K562 (cell line): ENCODE measurements around the gene BTBD1. TPM values are rescaled to one million over a fixed set of nuclear protein-coding genes. Genes with fewer than 3 reads are reported as not detected.

Experiments
- ATAC-seq: fragments of 200-7000 bp; cut with Tn5 transposase; 3 replicates; pipeline ENCODE4 v1.9.1; 2020; ENCODE audit warnings: moderate library complexity
- BruUV-seq: library from RNA; stranded (reverse); fragments of 400-500 nt; replicated peaks from 2 replicates; lab custom pipeline; 2021; lab: Mats Ljungman, UMichigan
- CTCF ChIA-PET: fragments of 300-600 bp; formaldehyde crosslinking; extraction: SDS; loops from one replicate; lab custom pipeline; 2021; ENCODE audit warnings: low intra/inter-chr PET ratio; lab: Yijun Ruan, JAX
- POLR2A ChIA-PET: fragments of 300-600, 350-650 bp; sonication (Branson Sonifier 250); formaldehyde crosslinking; extraction: SDS; loops from one replicate; lab custom pipeline; 2021; ENCODE audit warnings: antibody characterized with exemption, inconsistent platforms; lab: Yijun Ruan, JAX
- DNase-seq, 4 experiments: peaks; one replicate each; pipeline versions ENCODE4 v3.0.0 to v3.0.0-alpha.2; 2011 to 2018; ENCODE audit warnings: low spot score in 3 of 4, mixed read lengths in 3 of 4; ENCODE audit errors: extremely low read depth in 1 of 4
- FAIRE-seq: peaks from 2 replicates; lab custom pipeline; 2011; peaks lifted over from hg19 to GRCh38; lab: Jason Lieb, UNC
- H2AFZ ChIP-seq: 2 replicates; pipeline ENCODE4 v1.6.0; 2011; ENCODE audit warnings: low read depth, low read length, control low read depth, inconsistent platforms
- H3K27ac ChIP-seq: fragments of 200-600 bp; 3 replicates; pipeline ENCODE4 v1.8.0; 2011; ENCODE audit warnings: low read depth, mild to moderate bottlenecking, control low read depth, inconsistent platforms, low read length, moderate library complexity, mixed read lengths; ENCODE audit errors: extremely low read depth
- H3K27me3 ChIP-seq, 2 experiments: fragments of 300-600 bp in 1 of 2; 2 replicates in 1 of 2; 3 replicates in 1 of 2; pipeline versions ENCODE4 v1.6.0 to v1.8.0; 2011; ENCODE audit warnings: inconsistent platforms in 2 of 2, low read length in 2 of 2, mild to moderate bottlenecking in 1 of 2, mixed read lengths in 1 of 2, moderate library complexity in 1 of 2; ENCODE audit not compliant: control insufficient read depth in 2 of 2, insufficient read depth in 2 of 2
- H3K36me3 ChIP-seq: fragments of 300-600 bp; 3 replicates; pipeline ENCODE4 v1.8.0; 2011; ENCODE audit warnings: mild to moderate bottlenecking, low read length, inconsistent platforms; ENCODE audit not compliant: control insufficient read depth, insufficient read depth
- H3K4me1 ChIP-seq, 2 experiments: fragments of 200-600 bp in 1 of 2; replicated peaks in 1 of 2; 2 replicates in 1 of 2; 3 replicates in 1 of 2; pipeline versions ENCODE4 v1.5.1 to v1.8.0; 2011; ENCODE audit warnings: inconsistent platforms in 2 of 2, low read length in 2 of 2, mild to moderate bottlenecking in 1 of 2, mixed read lengths in 1 of 2, moderate library complexity in 1 of 2; ENCODE audit not compliant: control insufficient read depth in 2 of 2, insufficient read depth in 2 of 2
- H3K4me2 ChIP-seq: 2 replicates; pipeline ENCODE4 v1.6.1; 2011; ENCODE audit warnings: low read length, control low read depth, inconsistent platforms, mixed read lengths; ENCODE audit not compliant: insufficient read depth
- H3K4me3 ChIP-seq: fragments of 200-600 bp; sonication (generic), shearing (Covaris generic); 2 replicates; pipeline ENCODE4 v1.5.1; 2016; ENCODE audit warnings: control low read depth, inconsistent platforms
- H3K79me2 ChIP-seq: fragments of 200-600 bp; 3 replicates; pipeline ENCODE4 v1.8.0; 2011; ENCODE audit warnings: low read length, inconsistent platforms; ENCODE audit not compliant: control insufficient read depth, insufficient read depth
- H3K9ac ChIP-seq, 2 experiments: 2 replicates each; pipeline versions ENCODE4 v1.6.0 to v1.6.1; 2011; ENCODE audit warnings: low read depth in 2 of 2, low read length in 2 of 2, control low read depth in 1 of 2, inconsistent platforms in 1 of 2, mild to moderate bottlenecking in 1 of 2, mixed read lengths in 1 of 2; ENCODE audit not compliant: insufficient read depth in 1 of 2
- H3K9me1 ChIP-seq: one replicate; pipeline ENCODE4 v1.6.0; 2011; ENCODE audit warnings: inconsistent platforms, mild to moderate bottlenecking, low read length, moderate library complexity; ENCODE audit not compliant: control insufficient read depth, insufficient read depth
- H3K9me3 ChIP-seq: replicated peaks from 2 replicates; pipeline ENCODE4 v1.5.1; 2011; ENCODE audit warnings: low read depth, low read length, inconsistent platforms; ENCODE audit not compliant: control insufficient read depth, insufficient read depth
- H4K20me1 ChIP-seq: replicated peaks from 2 replicates; pipeline ENCODE4 v1.6.1; 2011; ENCODE audit warnings: low read length, inconsistent platforms, mixed read lengths; ENCODE audit not compliant: control insufficient read depth, insufficient read depth
- GTF2F1 ChIP-seq: IDR thresholded peaks from 2 replicates; pipeline ENCODE4 v1.6.1; 2011; ENCODE audit warnings: low read depth, low read length, improper control_type of control experiment
- HDGF ChIP-seq: fragments of 450-650 bp; IDR thresholded peaks from 2 replicates; pipeline ENCODE4 v1.6.1; 2016
- HNRNPUL1 ChIP-seq: fragments of 200-400 bp; formaldehyde crosslinking; IDR thresholded peaks from 2 replicates; pipeline ENCODE4 v1.6.1; 2017; ENCODE audit warnings: low read length
- JUN ChIP-seq, 2 experiments: sonication (generic) in 1 of 2; formaldehyde crosslinking in 1 of 2; IDR thresholded peaks; 2 replicates each; pipeline versions ENCODE4 v1.6.1 to v1.8.0; 2012 to 2022; ENCODE audit warnings: borderline replicate concordance in 2 of 2, mild to moderate bottlenecking in 2 of 2, improper control_type of control experiment in 1 of 2, low read depth in 1 of 2, low read length in 1 of 2, missing genetic modification reagents in 1 of 2
- NCOA6 ChIP-seq: fragments of 450-650 bp; IDR thresholded peaks from 2 replicates; pipeline ENCODE4 v1.6.1; 2017; ENCODE audit warnings: mild to moderate bottlenecking
- NR2F6 ChIP-seq: fragments of 450-650 bp; formaldehyde crosslinking; IDR thresholded peaks from 2 replicates; pipeline ENCODE4 v1.4.0; 2020; ENCODE audit warnings: mild to moderate bottlenecking
- PML ChIP-seq: IDR thresholded peaks from 2 replicates; pipeline ENCODE4 v1.6.1; 2012; ENCODE audit warnings: low read length, inconsistent platforms
- POU5F1 ChIP-seq: fragments of 150-350 bp; IDR thresholded peaks from 2 replicates; pipeline ENCODE4 v1.6.1; 2014; ENCODE audit warnings: borderline replicate concordance, low read length, low read depth, mild to moderate bottlenecking; ENCODE audit not compliant: partially characterized antibody
- SNIP1 ChIP-seq: fragments of 450-650 bp; IDR thresholded peaks from 2 replicates; pipeline ENCODE4 v1.7.1; 2017; ENCODE audit warnings: low read depth, mild to moderate bottlenecking
- ZNF134 ChIP-seq: fragments of 250-450 bp; sonication (Bioruptor Pico); conservative IDR thresholded peaks from 2 replicates; pipeline ENCODE4 v1.4.0; 2020
- ZNF174 ChIP-seq: fragments of 250-450 bp; sonication (Bioruptor Pico); IDR thresholded peaks from 2 replicates; pipeline ENCODE4 v1.4.0; 2020; ENCODE audit warnings: mild to moderate bottlenecking
- ZNF217 ChIP-seq: sonication (generic); formaldehyde crosslinking; IDR thresholded peaks from 2 replicates; pipeline ENCODE4 v1.8.0; 2022; ENCODE audit warnings: mild to moderate bottlenecking, missing genetic modification reagents
- ZNF24 ChIP-seq: fragments of 450-650 bp; IDR thresholded peaks from 2 replicates; pipeline ENCODE4 v1.6.1; 2016
- WGBS: fragments of 100-300 bp; shearing (Covaris generic); methylation state at CpG from one replicate; pipeline ENCODE4 v1.1.6; 2016; ENCODE audit warnings: low coverage, mixed read lengths; ENCODE audit not compliant: insufficient coverage; ENCODE audit errors: missing lambda C conversion rate; 5-methylcytosine and 5-hydroxymethylcytosine counted together
- in situ Hi-C: fragments of 300-500 bp; cut with MboI; formaldehyde crosslinking; loops from 4 replicates; pipeline ENCODE4 v1.15.0; 2018; ENCODE audit warnings: inconsistent platforms, mixed read lengths
- intact Hi-C: fragments of 100-400 bp; cut with micrococcal nuclease; formaldehyde crosslinking; loops from 2 replicates; pipeline ENCODE4 v1.14.2; 2022
- polyA plus RNA-seq, 8 experiments: library from polyadenylated mRNA; depleted of rRNA in 4 of 8; stranded (reverse) in 5 of 8; unstranded in 3 of 8; fragments of >200 nt; fragmentation: Nextera tagmentation in 2 of 8; fragmentation: Illumina TruSeq in 1 of 8; extraction: Ambion mirVana in 2 of 8; extraction: Trizol in 1 of 8; gene quantifications; 2 replicates each; pipeline versions ENCODE4 v1.2.1 to v1.2.3, GENCODE V29; 2011 to 2014; ENCODE audit warnings: inconsistent platforms in 1 of 8, missing spikeins in 1 of 8
- total RNA-seq, 7 experiments: library from RNA; depleted of rRNA in 6 of 7; stranded (reverse); fragments of >200 nt in 6 of 7; fragmentation: Illumina TruSeq in 2 of 7; extraction: Trizol in 2 of 7; gene quantifications; 2 replicates each; pipeline versions ENCODE4 v1.2.1 to v1.2.3, GENCODE V29; 2011 to 2021; ENCODE audit warnings: low replicate concordance in 1 of 7
- TF ChIP-seq, protein P1 (sequence below): IDR thresholded peaks from 2 replicates; pipeline ENCODE4 v1.6.1; 2011; ENCODE audit warnings: borderline replicate concordance, low read depth, mild to moderate bottlenecking, moderate library complexity, low read length; ENCODE audit not compliant: insufficient read depth, poor library complexity, severe bottlenecking
- TF ChIP-seq, protein P2 (sequence below): sonication (generic); IDR thresholded peaks from 2 replicates; pipeline ENCODE4 v1.6.1; 2016

Gene BTBD1
- total and polyA plus RNA-seq, 9 of the 15 experiments (the other 6 are each of a cell fraction or from before 2014, with no cell fraction given) = 19.4 to 106 (median 90.4) TPM

DNA sequence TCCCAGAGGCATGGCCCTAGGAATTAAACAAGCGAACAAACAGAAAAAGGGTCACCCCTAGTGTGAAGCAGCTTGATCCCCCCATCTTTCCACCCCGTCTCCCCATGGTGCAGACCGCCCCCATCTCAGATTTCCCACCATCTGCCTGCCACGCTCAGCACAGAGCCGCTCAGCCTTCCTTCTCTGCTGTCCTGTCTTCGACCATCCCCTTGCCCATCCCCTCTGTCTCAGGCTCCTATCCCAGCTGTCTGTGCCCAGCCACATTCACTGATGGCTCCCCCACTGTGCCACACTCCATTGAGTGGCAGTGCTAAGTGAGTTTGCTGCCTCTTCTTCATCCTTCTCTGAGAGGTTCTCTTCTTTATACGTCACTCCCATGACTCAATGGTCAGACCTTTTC is 11.7 kb upstream of the BTBD1 start:
- H3K4me2 ChIP-seq = no peak overlapping the region
- H3K9me3 ChIP-seq = 0 out of 2 replicates have a peak, but pooled peaks cover 2% of the 10 kb centered on the region
- no peak overlapping the region for H3K4me3 ChIP-seq
- no peak for TF ChIP-seq ZNF24
- no peak for TF ChIP-seq JUN (IDR thresholded peaks at IDR 0.05; ENCODE audit: borderline replicate concordance, low read depth, low read length)
- TF ChIP-seq JUN (CRISPR knock-in tag; IDR thresholded peaks at IDR 0.05; ENCODE audit: borderline replicate concordance) = no peak
- TF ChIP-seq POU5F1 = no peak
- TF ChIP-seq ZNF217 (CRISPR knock-in tag) = no peak
- no peak for TF ChIP-seq ZNF134 (CRISPR knock-in tag)
- TF ChIP-seq HDGF = no peak
- TF ChIP-seq, protein P1, sequence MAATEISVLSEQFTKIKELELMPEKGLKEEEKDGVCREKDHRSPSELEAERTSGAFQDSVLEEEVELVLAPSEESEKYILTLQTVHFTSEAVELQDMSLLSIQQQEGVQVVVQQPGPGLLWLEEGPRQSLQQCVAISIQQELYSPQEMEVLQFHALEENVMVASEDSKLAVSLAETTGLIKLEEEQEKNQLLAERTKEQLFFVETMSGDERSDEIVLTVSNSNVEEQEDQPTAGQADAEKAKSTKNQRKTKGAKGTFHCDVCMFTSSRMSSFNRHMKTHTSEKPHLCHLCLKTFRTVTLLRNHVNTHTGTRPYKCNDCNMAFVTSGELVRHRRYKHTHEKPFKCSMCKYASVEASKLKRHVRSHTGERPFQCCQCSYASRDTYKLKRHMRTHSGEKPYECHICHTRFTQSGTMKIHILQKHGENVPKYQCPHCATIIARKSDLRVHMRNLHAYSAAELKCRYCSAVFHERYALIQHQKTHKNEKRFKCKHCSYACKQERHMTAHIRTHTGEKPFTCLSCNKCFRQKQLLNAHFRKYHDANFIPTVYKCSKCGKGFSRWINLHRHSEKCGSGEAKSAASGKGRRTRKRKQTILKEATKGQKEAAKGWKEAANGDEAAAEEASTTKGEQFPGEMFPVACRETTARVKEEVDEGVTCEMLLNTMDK = no peak
- TF ChIP-seq, protein P2, sequence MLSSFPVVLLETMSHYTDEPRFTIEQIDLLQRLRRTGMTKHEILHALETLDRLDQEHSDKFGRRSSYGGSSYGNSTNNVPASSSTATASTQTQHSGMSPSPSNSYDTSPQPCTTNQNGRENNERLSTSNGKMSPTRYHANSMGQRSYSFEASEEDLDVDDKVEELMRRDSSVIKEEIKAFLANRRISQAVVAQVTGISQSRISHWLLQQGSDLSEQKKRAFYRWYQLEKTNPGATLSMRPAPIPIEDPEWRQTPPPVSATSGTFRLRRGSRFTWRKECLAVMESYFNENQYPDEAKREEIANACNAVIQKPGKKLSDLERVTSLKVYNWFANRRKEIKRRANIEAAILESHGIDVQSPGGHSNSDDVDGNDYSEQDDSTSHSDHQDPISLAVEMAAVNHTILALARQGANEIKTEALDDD = no peak
- TF ChIP-seq ZNF174 (CRISPR knock-in tag) = no peak
- no peak for TF ChIP-seq GTF2F1
- TF ChIP-seq NR2F6 = no peak
- TF ChIP-seq HNRNPUL1 = no peak
- no peak for TF ChIP-seq NCOA6
- TF ChIP-seq SNIP1 = no peak
- TF ChIP-seq PML = no peak
- H3K9ac ChIP-seq = no peak overlapping the region
- H3K4me1 ChIP-seq = peaks cover 5 to 15% of the 10 kb centered on the region in 2 experiments
- H3K27me3 ChIP-seq = peaks cover 2 to 8% of the 10 kb centered on the region in 2 experiments; a peak in 3 of 5 replicates
- intact Hi-C loops = no loop called here
- ATAC-seq = peak; percentile 43
- no peaks in the 10 kb centered on the region for H4K20me1 ChIP-seq
- in situ Hi-C loops = no loop called here
- POLR2A ChIA-PET = interaction anchor here (1.1 to 1.7 kb wide), 2 partner anchors 11 to 12 kb away, joined by 5 read pairs; no protein-coding TSS in a partner anchor
- CTCF ChIA-PET = no interaction called here
- H2AFZ ChIP-seq = no peak overlapping the region
- FAIRE-seq = no peak
- no peaks in the 10 kb centered on the region for H3K79me2 ChIP-seq
- no TSS peak for BruUV-seq
- no peaks in the 10 kb centered on the region for H3K36me3 ChIP-seq
- H3K27ac ChIP-seq = no peak overlapping the region
- no peak for DNase-seq
- no peaks in the 10 kb centered on the region for H3K9me1 ChIP-seq
- WGBS = 26% methylated on average over 7 of the region's 7 CpGs
